Measurements from ENCODE around the gene AHNAK2. TPM values are rescaled to one million over a fixed set of nuclear protein-coding genes. Genes with fewer than 3 reads are reported as not detected.

Gene AHNAK2
- total and polyA plus RNA-seq, 2 of the 13 experiments (the other 11 are each of a cell fraction or from before 2014, with no cell fraction given), result 0.11 to 0.18 TPM

- TF ChIP-seq MAZ (IDR thresholded peaks at IDR 0.05; ENCODE audit: borderline replicate concordance, low read depth, low read length) (no peak), MAZ (CRISPR knock-in tag; IDR thresholded peaks at IDR 0.05; ENCODE audit: low read depth) (no peak)
Observed at GRCh38 chr14:104971447-104972240, 6.5 kb downstream of the AHNAK2 start (continued).

GRCh38 chr14:104970231-104971068 lies 7.7 kb downstream of the AHNAK2 start:
- H3K4me2 ChIP-seq (ENCODE audit: low read depth, low read length), result no peak overlapping the region
- WGBS (ENCODE audit: low lambda C conversion rate), result 80% methylated on average over 1 of the region's 19 CpGs

More at GRCh38 chr14:104970231-104971068, 7.7 kb downstream of the AHNAK2 start:
- CTCF ChIA-PET (ENCODE audit: low intra/inter-chr PET ratio, low total read pairs), result no interaction called here
- no peaks in the 10 kb centered on the region for H3K9me3 ChIP-seq (ENCODE audit: low read length)
- H3K9ac ChIP-seq (ENCODE audit: insufficient read depth, low read depth, low read length), result no peak overlapping the region
- TF ChIP-seq HMGXB3 (CRISPR knock-in tag; IDR thresholded peaks at IDR 0.05; ENCODE audit: borderline replicate concordance), result no peak
- no peak for TF ChIP-seq ZNF678 (CRISPR knock-in tag; IDR thresholded peaks at IDR 0.05)
- TF ChIP-seq THYN1 (CRISPR knock-in tag; IDR thresholded peaks at IDR 0.05; ENCODE audit: borderline replicate concordance, low read depth), result no peak
- no peak for TF ChIP-seq TAF15 (IDR thresholded peaks at IDR 0.05; ENCODE audit: low read depth, low read length, poor library complexity, severe bottlenecking)
- TF ChIP-seq ZNF136 (CRISPR knock-in tag; IDR thresholded peaks at IDR 0.05; ENCODE audit: low read depth), result no peak
- TF ChIP-seq RARA (CRISPR knock-in tag; IDR thresholded peaks at IDR 0.05), result no peak
- TF ChIP-seq FOSL1 (CRISPR knock-in tag; IDR thresholded peaks at IDR 0.05; ENCODE audit: borderline replicate concordance), result no peak
- no peak for TF ChIP-seq HOXA5 (CRISPR knock-in tag; IDR thresholded peaks at IDR 0.05)
- TF ChIP-seq RBAK (CRISPR knock-in tag; IDR thresholded peaks at IDR 0.05), result no peak
- TF ChIP-seq MLLT10 (CRISPR knock-in tag; IDR thresholded peaks at IDR 0.05), result no peak
- ATAC-seq, result no peak
- no peak overlapping the region for H2AFZ ChIP-seq (ENCODE audit: low read length)
- H3K27me3 ChIP-seq (ENCODE audit: control insufficient read depth in 1 of 2, insufficient read depth in 2 of 2, low read length in 2 of 2), result peaks cover 16 to 98% of the 10 kb centered on the region in 2 experiments
- no peaks in the 10 kb centered on the region for H3K79me2 ChIP-seq (ENCODE audit: insufficient read depth, low read length)
- H3K4me3 ChIP-seq (replicated peaks in 1 of 3; ENCODE audit: insufficient read depth in 1 of 3, low read depth in 2 of 3, low read length in 3 of 3), result no peak overlapping the region
- intact Hi-C loops (cut with micrococcal nuclease; ENCODE audit: unreplicated experiment) (no loop called here), in situ Hi-C loops (cut with HindIII; ENCODE audit: extremely low pct_ligation_motif_present, low pct_unique_long_range_greater_than_20kb) (loop anchor here (5.0 kb wide), 1 partner anchor 77 kb away; no protein-coding TSS in a partner anchor)
- POLR2A ChIA-PET, result no interaction called here
- peaks cover 24% of the 10 kb centered on the region; the same call in 1 of the 2 replicates for H3K4me1 ChIP-seq (ENCODE audit: insufficient read depth, low read length)
- no peaks in the 10 kb centered on the region for H3K36me3 ChIP-seq (replicated peaks in 1 of 2; ENCODE audit: control insufficient read depth in 1 of 2, insufficient read depth in 2 of 2, low read length in 2 of 2)
- DNase-seq (ENCODE audit: low spot score), result no peak
- H4K20me1 ChIP-seq (ENCODE audit: insufficient read depth, low read length), result no peaks in the 10 kb centered on the region
- no TSS peak for BruUV-seq (replicated peaks)
- FAIRE-seq, result no peak
- H3K27ac ChIP-seq (ENCODE audit: extremely low read length, insufficient read depth, low read length), result no peak overlapping the region
